ENCODE data around the gene KARS1.

- TF ChIP-seq POLR2A (IDR thresholded peaks at IDR 0.05): no peak
- TF ChIP-seq CTCF (IDR thresholded peaks at IDR 0.05): no peak
These were observed 13.3 kb upstream of the KARS1 start for GRCh38 chr16:75660726-75661302.
